OCI-LY7 (cell line): ENCODE measurements around the gene TMEM140.

Source experiments
- EZH2phosphoT487 ChIP-seq: fragments of 200-600 bp; sonication (generic); IDR thresholded peaks from 2 replicates; pipeline ENCODE4 v1.6.1; 2018; ENCODE audit warnings: low read depth, borderline replicate concordance, mild to moderate bottlenecking, mixed run types, antibody characterized with exemption, low read length, moderate library complexity, mixed read lengths
- TF ChIP-seq, protein P1 (sequence below): fragments of 200-600 bp; sonication (generic); conservative IDR thresholded peaks from 2 replicates; pipeline ENCODE4 v1.5.1; 2014; ENCODE audit warnings: mild to moderate bottlenecking, antibody characterized with exemption, low read length, moderate library complexity, mixed read lengths

DNA sequence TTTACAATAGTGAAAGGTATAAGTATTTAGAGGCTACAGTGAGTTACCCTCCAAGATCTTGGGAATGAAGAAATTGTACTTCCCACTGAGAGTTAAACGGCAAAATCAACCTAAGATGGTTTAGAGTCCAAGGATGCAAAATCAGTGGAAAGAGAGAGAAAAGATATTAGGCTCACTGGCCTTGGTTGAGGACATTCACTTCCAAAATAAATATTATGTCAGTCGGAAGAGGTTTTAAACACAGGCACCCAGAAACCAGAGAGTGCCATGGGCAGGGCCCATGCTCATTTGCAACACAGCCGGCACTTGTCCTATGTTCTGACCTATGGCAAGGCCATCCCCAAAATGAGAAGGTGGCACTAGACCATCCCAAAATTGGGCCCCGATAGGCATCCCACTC, 67.3 kb downstream of the TMEM140 start:
- TF ChIP-seq, protein P1, sequence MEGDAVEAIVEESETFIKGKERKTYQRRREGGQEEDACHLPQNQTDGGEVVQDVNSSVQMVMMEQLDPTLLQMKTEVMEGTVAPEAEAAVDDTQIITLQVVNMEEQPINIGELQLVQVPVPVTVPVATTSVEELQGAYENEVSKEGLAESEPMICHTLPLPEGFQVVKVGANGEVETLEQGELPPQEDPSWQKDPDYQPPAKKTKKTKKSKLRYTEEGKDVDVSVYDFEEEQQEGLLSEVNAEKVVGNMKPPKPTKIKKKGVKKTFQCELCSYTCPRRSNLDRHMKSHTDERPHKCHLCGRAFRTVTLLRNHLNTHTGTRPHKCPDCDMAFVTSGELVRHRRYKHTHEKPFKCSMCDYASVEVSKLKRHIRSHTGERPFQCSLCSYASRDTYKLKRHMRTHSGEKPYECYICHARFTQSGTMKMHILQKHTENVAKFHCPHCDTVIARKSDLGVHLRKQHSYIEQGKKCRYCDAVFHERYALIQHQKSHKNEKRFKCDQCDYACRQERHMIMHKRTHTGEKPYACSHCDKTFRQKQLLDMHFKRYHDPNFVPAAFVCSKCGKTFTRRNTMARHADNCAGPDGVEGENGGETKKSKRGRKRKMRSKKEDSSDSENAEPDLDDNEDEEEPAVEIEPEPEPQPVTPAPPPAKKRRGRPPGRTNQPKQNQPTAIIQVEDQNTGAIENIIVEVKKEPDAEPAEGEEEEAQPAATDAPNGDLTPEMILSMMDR: no peak
- no peak for TF ChIP-seq EZH2phosphoT487
